NCI-H2171 (cell line): Measurements from ENCODE around the gene KIF25.
"Not testable (repeated sequence)": the region's sequence is repeated elsewhere in the genome, so short reads cannot be mapped to it uniquely, and the experiment has no call there.

ENCODE experiments used
- DNase-seq: peaks from one replicate; lab custom pipeline; 2025; lab: John Stamatoyannopoulos, UW

KIF25 gene

GRCh38 chr6:167993831-167994230, 3.6 kb upstream of the KIF25 start:
- DNase-seq: no peak

- DNase-seq: no peak
These were observed 2.2 kb upstream of the KIF25 start for GRCh38 chr6:167995302-167995701.

GRCh38 chr6:167995731-167996151, 1.7 kb upstream of the KIF25 start:
- DNase-seq: no peak

GRCh38 chr6:167996424-167997199, 859 bp upstream of the KIF25 start:
- no peak for DNase-seq

- no peak for DNase-seq
These were observed 744 bp downstream of the KIF25 start for GRCh38 chr6:167998215-167998614.

GRCh38 chr6:168000198-168001028, 2.9 kb downstream of the KIF25 start:
- DNase-seq: no peak

GRCh38 chr6:168001029-168001332, 3.5 kb downstream of the KIF25 start:
- DNase-seq: no peak

GRCh38 chr6:168001514-168001913, 4.0 kb downstream of the KIF25 start:
- DNase-seq: not testable (repeated sequence)

- DNase-seq: no peak
These were observed 5.3 kb downstream of the KIF25 start for GRCh38 chr6:168002804-168003203.

- no peak for DNase-seq
These were observed 6.6 kb downstream of the KIF25 start for GRCh38 chr6:168004023-168004422.

GRCh38 chr6:168004945-168005344, 7.5 kb downstream of the KIF25 start:
- no peak for DNase-seq

GRCh38 chr6:168005796-168006195, 8.3 kb downstream of the KIF25 start:
- no peak for DNase-seq

- DNase-seq: no peak
These were observed 10.3 kb downstream of the KIF25 start for GRCh38 chr6:168007592-168008338.

GRCh38 chr6:168009331-168009730, 11.9 kb downstream of the KIF25 start:
- DNase-seq: no peak

GRCh38 chr6:168011291-168011690, 13.8 kb downstream of the KIF25 start:
- DNase-seq: no peak

GRCh38 chr6:168012431-168013249, 15.2 kb downstream of the KIF25 start:
- no peak for DNase-seq

GRCh38 chr6:168013250-168013915, 15.9 kb downstream of the KIF25 start:
- DNase-seq: no peak

- DNase-seq: no peak
These were observed 17.0 kb downstream of the KIF25 start for GRCh38 chr6:168014428-168014827.

GRCh38 chr6:168015009-168015408, 17.5 kb downstream of the KIF25 start:
- DNase-seq: no peak

GRCh38 chr6:168015482-168016175, 18.2 kb downstream of the KIF25 start:
- no peak for DNase-seq

GRCh38 chr6:168016176-168016620, 18.7 kb downstream of the KIF25 start:
- no peak for DNase-seq
